OCI-LY7 (cell line): ENCODE results near the gene ECE1. TPM values are rescaled to one million over a fixed set of nuclear protein-coding genes. Genes with fewer than 3 reads are reported as not detected.

Experiments
- BruUV-seq: library from RNA; stranded (reverse); fragments of 400-500 nt; replicated peaks from 2 replicates; lab custom pipeline; 2021; lab: Mats Ljungman, UMichigan
- CTCF ChIA-PET: fragments of 300-600 bp; sonication (Branson Sonifier 250); formaldehyde crosslinking; loops from one replicate; lab custom pipeline; 2022; ENCODE audit warnings: antibody characterized with exemption; ENCODE audit not compliant: unreplicated experiment; lab: Charles Lee
- POLR2A ChIA-PET: fragments of 300-600 bp; sonication (Branson Sonifier 250); formaldehyde crosslinking; loops from one replicate; lab custom pipeline; 2022; ENCODE audit warnings: antibody characterized with exemption; lab: Charles Lee
- DNase-seq: peaks from one replicate; pipeline ENCODE4 v3.0.0-alpha.2; 2015; ENCODE audit warnings: low spot score
- H2AFZ ChIP-seq: fragments of 200-600 bp; sonication (generic), shearing (Covaris generic); 2 replicates; pipeline ENCODE4 v1.6.1; 2014; ENCODE audit warnings: mild to moderate bottlenecking, antibody characterized with exemption, low read length, moderate library complexity
- H3K27ac ChIP-seq: fragments of 200-600 bp; sonication (generic); 2 replicates; pipeline ENCODE4 v1.5.1; 2014; ENCODE audit warnings: mixed run types, low read depth, mild to moderate bottlenecking, moderate library complexity, low read length, inconsistent platforms; ENCODE audit not compliant: poor library complexity, severe bottlenecking
- H3K36me3 ChIP-seq: fragments of 200-600 bp; sonication (generic); 2 replicates; pipeline ENCODE4 v1.6.1; 2014; ENCODE audit warnings: mild to moderate bottlenecking, antibody characterized with exemption, low read length, moderate library complexity, mixed read lengths; ENCODE audit not compliant: insufficient read depth
- H3K4me1 ChIP-seq: fragments of 200-600 bp; sonication (generic); 2 replicates; pipeline ENCODE4 v1.5.1; 2014; ENCODE audit warnings: mild to moderate bottlenecking, low read length; ENCODE audit not compliant: insufficient read depth, poor library complexity, severe bottlenecking
- H3K4me2 ChIP-seq: fragments of 200-600 bp; sonication (generic); 2 replicates; pipeline ENCODE4 v1.6.1; 2014; ENCODE audit warnings: mild to moderate bottlenecking, low read length
- H3K4me3 ChIP-seq: fragments of 200-600 bp; sonication (generic); 2 replicates; pipeline ENCODE4 v1.5.1; 2014; ENCODE audit warnings: mild to moderate bottlenecking, low read depth, low read length; ENCODE audit not compliant: poor library complexity, severe bottlenecking
- H3K79me2 ChIP-seq: fragments of 200-600 bp; sonication (generic); 2 replicates; pipeline ENCODE4 v1.6.1; 2016; ENCODE audit warnings: low read depth, mild to moderate bottlenecking, low read length, moderate library complexity, mixed read lengths; ENCODE audit not compliant: insufficient read depth
- H3K9me2 ChIP-seq: fragments of 200-600 bp; sonication (generic); 2 replicates; pipeline ENCODE4 v1.6.1; 2016; ENCODE audit warnings: mild to moderate bottlenecking, low read length, mixed read lengths; ENCODE audit not compliant: insufficient read depth
- H3K9me3 ChIP-seq: fragments of 200-600 bp; sonication (generic); 2 replicates; pipeline ENCODE4 v1.6.1; 2014; ENCODE audit warnings: mild to moderate bottlenecking, mixed run types, low read length, mixed read lengths
- H4K20me1 ChIP-seq: fragments of 200-600 bp; sonication (generic); 2 replicates; pipeline ENCODE4 v1.6.1; 2014; ENCODE audit warnings: mild to moderate bottlenecking, antibody characterized with exemption, low read length, moderate library complexity, mixed read lengths; ENCODE audit not compliant: insufficient read depth
- EZH2phosphoT487 ChIP-seq: fragments of 200-600 bp; sonication (generic); IDR thresholded peaks from 2 replicates; pipeline ENCODE4 v1.6.1; 2018; ENCODE audit warnings: low read depth, borderline replicate concordance, mild to moderate bottlenecking, mixed run types, antibody characterized with exemption, low read length, moderate library complexity, mixed read lengths
- intact Hi-C: fragments of 100-400 bp; cut with micrococcal nuclease; formaldehyde crosslinking; loops from one replicate; pipeline ENCODE4 v1.10.0; 2022; ENCODE audit not compliant: unreplicated experiment
- total RNA-seq, 2 experiments: library from RNA; depleted of rRNA in 1 of 2; stranded (reverse); fragments of >200 nt in 1 of 2; shearing (Covaris generic) in 1 of 2; gene quantifications; 2 replicates each; pipeline ENCODE4 v1.2.3, GENCODE V29; 2014 to 2022
- TF ChIP-seq, protein P1 (sequence below): fragments of 200-600 bp; sonication (generic); conservative IDR thresholded peaks from 2 replicates; pipeline ENCODE4 v1.5.1; 2014; ENCODE audit warnings: mild to moderate bottlenecking, antibody characterized with exemption, low read length, moderate library complexity, mixed read lengths

The ECE1 gene
- total RNA-seq, 2 experiments from 2014 or later = 20.0 to 32.8 TPM

DNA sequence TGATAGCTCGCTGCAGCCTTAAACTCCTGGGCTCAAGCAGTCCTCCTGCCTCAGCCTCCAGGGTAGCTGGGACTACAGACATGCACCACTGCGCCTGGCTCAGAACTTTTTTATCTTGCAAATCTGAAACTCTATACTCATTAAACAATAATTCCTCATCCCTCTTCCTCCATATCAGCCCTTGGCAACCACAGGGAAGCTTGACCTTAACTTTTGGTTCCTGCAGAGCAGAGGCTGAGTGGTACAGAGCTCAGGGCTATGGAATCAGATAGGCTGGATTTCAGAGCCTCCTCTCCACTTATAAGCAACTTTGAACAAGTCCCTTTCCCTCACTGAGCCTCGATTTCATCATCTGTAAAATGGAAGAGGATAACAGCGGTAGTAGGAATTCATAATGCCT, 47.4 kb downstream of the ECE1 start:
- CTCF ChIA-PET = interaction anchor here (1.5 kb wide), 1 partner anchor 12 kb away, joined by 4 read pairs; no protein-coding TSS in a partner anchor
- Histone ChIP-seq H3K4me3 (no peak overlapping the region), H3K36me3 (peaks cover 11% of the 10 kb centered on the region; the same call in 1 of the 2 replicates), H3K9me3 (no peaks in the 10 kb centered on the region), H4K20me1 (no peaks in the 10 kb centered on the region), H3K9me2 (no peaks in the 10 kb centered on the region), H3K79me2 (no peaks in the 10 kb centered on the region), H2AFZ (no peak overlapping the region), H3K4me1 (no peaks in the 10 kb centered on the region), H3K27ac (no peak overlapping the region), H3K4me2 (no peak overlapping the region)
- no peak for TF ChIP-seq EZH2phosphoT487
- TF ChIP-seq, protein P1, sequence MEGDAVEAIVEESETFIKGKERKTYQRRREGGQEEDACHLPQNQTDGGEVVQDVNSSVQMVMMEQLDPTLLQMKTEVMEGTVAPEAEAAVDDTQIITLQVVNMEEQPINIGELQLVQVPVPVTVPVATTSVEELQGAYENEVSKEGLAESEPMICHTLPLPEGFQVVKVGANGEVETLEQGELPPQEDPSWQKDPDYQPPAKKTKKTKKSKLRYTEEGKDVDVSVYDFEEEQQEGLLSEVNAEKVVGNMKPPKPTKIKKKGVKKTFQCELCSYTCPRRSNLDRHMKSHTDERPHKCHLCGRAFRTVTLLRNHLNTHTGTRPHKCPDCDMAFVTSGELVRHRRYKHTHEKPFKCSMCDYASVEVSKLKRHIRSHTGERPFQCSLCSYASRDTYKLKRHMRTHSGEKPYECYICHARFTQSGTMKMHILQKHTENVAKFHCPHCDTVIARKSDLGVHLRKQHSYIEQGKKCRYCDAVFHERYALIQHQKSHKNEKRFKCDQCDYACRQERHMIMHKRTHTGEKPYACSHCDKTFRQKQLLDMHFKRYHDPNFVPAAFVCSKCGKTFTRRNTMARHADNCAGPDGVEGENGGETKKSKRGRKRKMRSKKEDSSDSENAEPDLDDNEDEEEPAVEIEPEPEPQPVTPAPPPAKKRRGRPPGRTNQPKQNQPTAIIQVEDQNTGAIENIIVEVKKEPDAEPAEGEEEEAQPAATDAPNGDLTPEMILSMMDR = no peak
- intact Hi-C loops = no loop called here
- POLR2A ChIA-PET = no interaction called here
- no TSS peak for BruUV-seq
- DNase-seq = no peak

DNA sequence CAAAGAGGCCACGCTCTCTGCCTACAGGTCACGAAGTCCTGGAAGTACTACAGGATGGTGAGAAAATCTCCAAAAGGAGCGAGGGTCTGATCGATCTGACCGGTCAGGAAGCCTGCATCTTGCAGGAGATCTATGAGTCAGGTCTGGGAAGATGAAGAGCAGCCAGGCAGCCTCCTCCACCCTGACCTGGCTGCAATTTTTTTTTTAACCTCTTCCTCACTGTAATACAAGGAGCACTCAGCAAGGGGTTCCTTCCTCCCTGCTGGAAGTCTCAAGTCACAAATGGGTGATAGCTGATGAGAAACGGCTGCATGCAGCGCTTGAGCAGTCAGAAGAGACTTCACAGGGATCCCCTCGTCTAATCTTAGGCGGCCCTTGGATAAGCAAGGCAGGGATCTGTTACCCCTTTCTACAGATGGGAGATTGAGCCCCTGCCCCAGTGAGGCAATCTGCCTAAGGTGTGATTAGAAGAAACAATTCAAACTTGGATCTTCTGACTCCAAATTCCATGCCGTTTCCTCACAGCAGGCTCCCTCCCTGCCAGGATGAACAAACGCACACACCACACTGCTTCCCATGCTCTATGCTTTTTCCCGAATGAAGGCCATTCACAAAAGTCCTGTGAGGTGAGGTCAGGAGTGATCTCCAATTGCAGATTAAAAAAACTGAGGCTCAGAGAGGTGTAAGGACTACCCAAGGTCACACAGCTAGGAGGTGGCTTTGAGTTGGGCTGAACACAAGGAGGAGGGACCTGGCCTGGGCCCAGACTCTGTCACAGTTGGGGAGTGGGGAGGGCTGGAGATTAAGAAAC, 48.3 kb downstream of the ECE1 start:
- POLR2A ChIA-PET = no interaction called here
- Histone ChIP-seq H3K4me3 (no peak overlapping the region), H3K9me2 (no peaks in the 10 kb centered on the region), H3K27ac (no peak overlapping the region), H4K20me1 (no peaks in the 10 kb centered on the region), H3K9me3 (no peaks in the 10 kb centered on the region), H3K79me2 (no peaks in the 10 kb centered on the region), H3K4me1 (no peaks in the 10 kb centered on the region), H3K4me2 (no peak overlapping the region), H3K36me3 (peaks cover 11% of the 10 kb centered on the region; the same call in 1 of the 2 replicates), H2AFZ (no peak overlapping the region)
- TF ChIP-seq EZH2phosphoT487 = no peak
- TF ChIP-seq, protein P1 = no peak
- intact Hi-C loops = no loop called here
- no peak for DNase-seq
- CTCF ChIA-PET = no interaction called here
- no TSS peak for BruUV-seq

GRCh38 chr1:21240706-21241105, 49.6 kb downstream of the ECE1 start:
- ChIA-PET POLR2A (no interaction called here), CTCF (no interaction called here)
- Histone ChIP-seq H3K4me2 (no peak overlapping the region), H3K36me3 (peaks cover 10% of the 10 kb centered on the region; the same call in 1 of the 2 replicates), H4K20me1 (no peaks in the 10 kb centered on the region), H3K4me1 (no peaks in the 10 kb centered on the region), H3K4me3 (no peak overlapping the region), H3K79me2 (no peaks in the 10 kb centered on the region), H2AFZ (no peak overlapping the region), H3K27ac (no peak overlapping the region), H3K9me2 (no peaks in the 10 kb centered on the region), H3K9me3 (no peaks in the 10 kb centered on the region)
- DNase-seq = no peak
- intact Hi-C loops = no loop called here
- BruUV-seq = no TSS peak
- TF ChIP-seq EZH2phosphoT487 = no peak
- TF ChIP-seq, protein P1 = no peak
